Ovary (tissue), 3 donors: ENCODE data around the gene LCP1.

Experiments used
- CTCF ChIP-seq, 3 donors: fragments of 450-650 bp in 2 of 3; fragments of 200-600 bp in 1 of 3; IDR thresholded peaks; one replicate each; pipeline versions ENCODE4 v1.5.1 to v1.8.0; 2016 to 2022; ENCODE audit warnings: antibody characterized with exemption in 3 of 3, mild to moderate bottlenecking in 1 of 3
- EP300 ChIP-seq: sonication (generic); formaldehyde crosslinking; IDR thresholded peaks from one replicate; pipeline ENCODE4 v1.6.1; 2017; ENCODE audit warnings: antibody characterized with exemption
- POLR2A ChIP-seq: fragments of 450-650 bp; IDR thresholded peaks from one replicate; pipeline ENCODE4 v1.6.1; 2017; ENCODE audit warnings: antibody characterized with exemption, mild to moderate bottlenecking, moderate library complexity
- donor health status: DM: no; HTN: no; CAD: no.

GRCh38 chr13:46158983-46159382 is 23.0 kb downstream of the LCP1 start:
- TF ChIP-seq CTCF (IDR thresholded peaks at IDR 0.05) (no peak), EP300 (no peak), POLR2A (no peak)
